Skin epidermis (tissue), 12 donors: ENCODE data around the gene TMEM131.
"Not testable (repeated sequence)": the region's sequence is repeated elsewhere in the genome, so short reads cannot be mapped to it uniquely, and the experiment has no call there.

Experiments used
- H3K27ac ChIP-seq, 21 experiments: fragments of 200-600 bp; sonication (generic) in 11 of 21; one replicate each; pipeline ENCODE4 v1.5.0; 2020; ENCODE audit warnings: mild to moderate bottlenecking in 3 of 21, inconsistent platforms in 2 of 21, moderate library complexity in 2 of 21
- H3K4me3 ChIP-seq, 7 experiments: fragments of 200-600 bp; sonication (generic) in 2 of 7; one replicate each; pipeline ENCODE4 v1.5.0; 2020; ENCODE audit warnings: inconsistent platforms in 2 of 7, mild to moderate bottlenecking in 2 of 7, moderate library complexity in 1 of 7

TMEM131 gene

DNA sequence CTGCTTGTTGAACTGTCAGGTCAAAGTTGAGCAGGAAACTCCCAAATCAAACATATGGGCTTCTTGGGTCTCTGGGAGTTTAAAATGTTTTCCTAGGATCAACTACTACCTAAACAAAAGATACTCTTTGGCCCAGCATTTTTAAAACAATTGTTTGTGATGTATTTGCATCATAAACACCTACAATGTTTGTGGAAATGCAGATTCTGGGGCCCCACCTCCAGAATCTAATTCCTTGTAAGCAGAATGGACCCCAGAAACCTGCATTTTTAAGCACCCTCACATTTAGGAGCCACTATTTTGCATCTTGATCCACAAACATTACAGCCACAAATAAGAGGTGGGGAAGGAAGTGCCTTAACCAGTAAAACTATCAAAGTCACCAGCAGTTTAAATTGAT is 104.1 kb downstream of the TMEM131 start:
- no peak overlapping the region for H3K4me3 ChIP-seq

DNA sequence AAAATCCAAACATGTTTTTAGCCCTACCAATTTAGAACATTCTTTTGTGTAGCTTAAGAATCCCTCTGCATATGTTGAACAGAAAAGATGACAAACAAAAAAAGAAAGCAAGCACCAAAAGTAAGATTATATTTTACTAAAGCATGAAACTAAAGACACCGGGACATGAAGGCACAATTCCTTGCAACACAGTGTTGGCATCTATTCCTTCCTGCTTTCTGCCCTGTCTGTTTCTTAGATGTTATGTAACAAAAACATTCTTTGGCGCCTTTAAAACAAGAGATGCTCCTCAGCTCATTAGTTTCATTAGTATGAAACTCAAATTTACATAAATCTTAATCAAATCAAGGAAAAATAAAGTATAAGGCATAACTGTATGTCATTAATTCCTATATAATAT is 106.6 kb downstream of the TMEM131 start:
- H3K27ac ChIP-seq: no peak overlapping the region

More for the DNA sequence above, 104.1 kb downstream of the TMEM131 start:
- no peak overlapping the region for H3K27ac ChIP-seq

DNA sequence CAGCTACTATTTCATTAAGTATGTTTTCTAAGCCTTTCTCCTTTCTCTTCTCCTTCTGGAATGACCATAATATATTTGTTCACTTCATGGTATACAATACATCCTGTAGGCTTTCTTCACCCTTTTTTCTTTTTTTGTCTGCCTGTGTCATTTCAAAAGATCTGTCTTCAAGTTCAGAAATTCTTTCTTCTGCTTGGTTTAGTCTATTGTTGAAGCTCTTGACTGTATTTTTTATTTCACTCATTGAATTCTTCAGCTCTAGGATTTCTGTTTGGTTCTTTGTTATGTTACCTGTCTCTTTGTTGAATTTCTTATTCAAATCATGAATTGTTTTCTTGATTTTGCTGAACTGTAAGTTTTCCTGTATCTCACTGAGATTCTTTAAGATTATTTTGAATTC is 109.9 kb downstream of the TMEM131 start:
- H3K4me3 ChIP-seq: no peak overlapping the region
- H3K27ac ChIP-seq: no peak overlapping the region

More for the DNA sequence above, 106.6 kb downstream of the TMEM131 start:
- no peak overlapping the region for H3K4me3 ChIP-seq

DNA sequence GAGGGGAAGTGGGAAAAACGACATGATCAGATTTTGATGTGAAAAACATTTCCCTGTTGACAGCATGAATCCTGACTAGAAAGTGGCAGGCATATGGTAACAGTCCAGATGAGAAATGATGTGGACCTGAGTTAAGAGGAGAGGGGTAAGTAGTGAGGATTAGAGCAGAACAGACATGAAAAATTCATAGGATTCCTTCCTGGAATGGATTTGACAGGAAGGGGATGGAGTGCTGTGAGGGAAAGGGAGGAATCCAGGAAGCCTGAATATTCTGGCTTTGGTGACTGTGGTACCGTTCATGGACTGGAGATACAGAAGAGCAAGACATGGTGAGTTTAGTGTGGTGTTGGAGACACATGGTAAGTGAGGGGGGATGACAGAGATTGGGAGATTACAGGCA is 115.4 kb downstream of the TMEM131 start:
- H3K4me3 ChIP-seq: no peak overlapping the region
- H3K27ac ChIP-seq: no peak overlapping the region

GRCh38 chr2:97878865-97879264 is 116.9 kb downstream of the TMEM131 start:
- Histone ChIP-seq H3K4me3 (no peak overlapping the region), H3K27ac (no peak overlapping the region)

DNA sequence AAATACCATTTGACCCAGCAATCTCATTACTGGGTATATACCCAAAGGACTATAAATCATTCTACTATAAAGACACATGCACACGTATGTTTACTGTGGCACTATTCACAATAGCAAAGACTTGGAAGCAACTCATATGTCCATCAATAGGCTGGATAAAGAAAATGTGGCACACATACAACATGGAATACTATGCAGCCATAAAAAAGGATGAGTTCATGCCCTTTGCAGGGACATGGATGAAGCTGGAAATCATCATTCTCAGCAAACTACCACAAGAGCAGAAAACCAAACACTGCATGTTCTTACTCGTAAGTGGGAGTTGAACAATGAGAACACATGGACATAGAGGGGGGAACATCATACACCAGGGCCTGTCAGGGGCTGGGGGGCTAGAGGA is 117.4 kb downstream of the TMEM131 start:
- not testable (repeated sequence) for H3K4me3 ChIP-seq, H3K27ac ChIP-seq

GRCh38 chr2:97871096-97871780 is 124.5 kb downstream of the TMEM131 start:
- peak overlapping the region in 6 of 21 experiments; percentile 9 to 61 (median 30) for H3K27ac ChIP-seq
- H3K4me3 ChIP-seq: no peak overlapping the region

DNA sequence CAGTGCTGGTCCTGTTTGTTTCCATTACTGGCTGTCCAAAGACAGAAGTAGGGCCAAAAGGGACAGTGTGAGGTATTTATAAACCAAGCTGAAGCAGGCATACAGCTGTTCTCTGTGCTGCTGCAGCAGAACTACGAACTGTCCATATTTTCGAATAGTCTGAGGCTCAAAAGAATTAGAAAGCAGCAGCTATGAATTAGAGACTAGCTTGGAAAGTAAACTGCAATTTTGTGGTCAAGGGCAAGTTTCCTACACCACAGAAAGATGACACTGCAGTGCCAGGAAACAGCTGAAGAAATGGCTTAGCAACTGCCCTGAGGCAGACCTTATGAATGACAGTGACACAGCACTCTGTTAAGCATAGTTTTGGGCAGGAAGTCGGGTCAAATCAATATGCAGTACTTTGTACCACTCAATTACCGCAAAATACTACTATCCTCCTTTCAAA is 125.3 kb downstream of the TMEM131 start:
- Histone ChIP-seq H3K27ac (peak overlapping the region in 6 of 21 experiments; percentile 9 to 61 (median 30)), H3K4me3 (no peak overlapping the region)

GRCh38 chr2:97869722-97870346 is 125.9 kb downstream of the TMEM131 start:
- Histone ChIP-seq H3K4me3 (no peak overlapping the region), H3K27ac (peak overlapping the region in 7 of 21 experiments; percentile 9 to 61 (median 31))

DNA sequence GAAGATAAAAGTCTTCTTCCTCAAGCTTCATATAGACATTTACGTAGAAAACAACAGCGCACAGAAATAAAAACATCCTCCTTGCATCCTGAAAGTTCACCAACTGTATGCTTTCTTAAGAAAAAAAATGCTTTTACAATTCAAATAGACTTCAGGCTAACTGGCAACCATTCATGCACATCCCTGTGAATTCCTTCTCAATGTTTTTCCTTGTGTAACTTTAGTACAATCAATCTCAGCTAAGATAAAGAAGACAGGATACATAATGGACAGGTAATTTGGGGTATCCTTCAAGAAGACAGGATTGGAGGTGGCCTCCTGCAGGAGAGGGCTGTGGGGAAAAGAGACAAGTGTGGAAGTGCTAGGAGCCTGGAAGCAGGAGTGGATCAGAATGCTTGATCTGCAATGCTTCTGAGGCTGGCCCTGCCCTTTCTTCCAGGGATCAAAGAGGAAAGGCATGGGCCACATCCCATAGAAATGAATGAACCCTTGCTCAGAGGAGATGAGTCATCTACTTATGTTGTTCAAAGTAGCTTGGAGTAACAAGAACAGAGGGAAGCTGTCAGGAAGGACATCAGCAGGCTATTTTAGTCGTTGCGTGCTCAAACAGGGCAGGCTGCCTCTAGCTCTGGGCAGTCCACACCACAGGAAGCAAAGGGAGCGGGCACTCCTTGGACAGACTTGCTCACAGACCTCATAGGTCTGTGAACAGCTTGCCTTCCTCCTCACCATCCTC is 126.6 kb downstream of the TMEM131 start:
- Histone ChIP-seq H3K27ac (peak overlapping the region in 3 of 21 experiments; percentile 15 to 61 (median 41)), H3K4me3 (no peak overlapping the region)

GRCh38 chr2:97863829-97864228 is 131.9 kb downstream of the TMEM131 start:
- no peak overlapping the region for H3K27ac ChIP-seq
- H3K4me3 ChIP-seq: no peak overlapping the region

DNA sequence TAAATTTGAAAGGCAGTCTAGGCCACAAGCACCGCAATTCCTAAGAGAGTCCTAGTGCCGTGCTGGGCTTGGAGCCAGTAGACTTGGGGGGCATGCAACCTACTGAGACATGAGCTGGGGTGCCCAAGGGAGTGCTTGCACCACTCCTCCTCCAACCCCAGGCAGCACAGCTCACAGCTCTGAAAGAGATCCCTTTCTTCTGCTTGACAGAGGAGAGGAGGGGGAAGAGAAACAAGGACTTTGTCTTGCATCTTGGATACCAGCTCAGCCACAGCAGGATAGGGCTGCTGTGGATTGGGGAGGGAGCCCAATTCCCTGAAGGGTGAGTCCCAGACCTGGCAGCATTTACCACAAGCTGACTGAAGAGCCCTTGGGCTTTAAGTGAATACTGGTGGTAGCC is 134.6 kb downstream of the TMEM131 start:
- Histone ChIP-seq H3K4me3 (no peak overlapping the region), H3K27ac (no peak overlapping the region)

DNA sequence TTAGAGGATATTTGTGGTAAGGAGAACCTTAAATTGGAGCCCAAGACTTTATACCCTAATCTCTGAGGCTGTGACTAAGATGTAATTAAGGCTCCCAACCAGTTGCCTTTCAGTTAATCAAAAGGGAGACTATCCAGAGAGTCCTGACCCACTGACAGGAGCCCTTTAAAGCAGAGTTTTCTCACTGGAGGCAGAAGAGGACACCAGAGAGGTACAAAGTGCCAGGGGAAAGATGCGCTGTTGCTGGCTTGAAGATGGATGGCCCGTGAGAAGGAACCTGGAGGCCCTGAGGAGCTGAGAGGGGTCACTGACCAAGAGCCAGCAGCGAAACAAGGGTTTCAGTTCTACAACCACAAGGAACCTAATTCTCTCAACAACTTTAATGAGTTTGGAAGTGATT is 137.3 kb downstream of the TMEM131 start:
- no peak overlapping the region for H3K27ac ChIP-seq
- H3K4me3 ChIP-seq: no peak overlapping the region

GRCh38 chr2:97857553-97857952 is 138.2 kb downstream of the TMEM131 start:
- Histone ChIP-seq H3K27ac (no peak overlapping the region), H3K4me3 (no peak overlapping the region)

DNA sequence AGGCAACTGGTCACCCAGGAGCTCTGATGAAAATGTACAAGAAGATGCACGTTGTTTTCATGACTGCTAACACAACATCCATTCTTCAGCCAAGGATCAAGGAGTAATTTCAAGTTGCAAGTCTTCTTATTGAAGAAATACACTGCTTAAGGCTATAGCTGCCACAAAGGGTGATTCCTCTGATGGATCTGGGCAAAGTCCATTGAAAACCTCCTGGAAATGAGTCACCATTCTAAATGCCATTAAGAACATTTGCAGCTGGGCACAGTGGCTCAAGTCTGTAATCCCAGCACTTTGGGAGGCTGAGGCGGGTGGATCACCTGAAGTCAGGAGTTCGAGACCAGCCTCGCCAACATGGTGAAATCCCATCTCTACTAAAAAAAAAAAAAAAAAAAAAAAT is 142.7 kb downstream of the TMEM131 start:
- H3K4me3 ChIP-seq, H3K27ac ChIP-seq: not testable (repeated sequence)

DNA sequence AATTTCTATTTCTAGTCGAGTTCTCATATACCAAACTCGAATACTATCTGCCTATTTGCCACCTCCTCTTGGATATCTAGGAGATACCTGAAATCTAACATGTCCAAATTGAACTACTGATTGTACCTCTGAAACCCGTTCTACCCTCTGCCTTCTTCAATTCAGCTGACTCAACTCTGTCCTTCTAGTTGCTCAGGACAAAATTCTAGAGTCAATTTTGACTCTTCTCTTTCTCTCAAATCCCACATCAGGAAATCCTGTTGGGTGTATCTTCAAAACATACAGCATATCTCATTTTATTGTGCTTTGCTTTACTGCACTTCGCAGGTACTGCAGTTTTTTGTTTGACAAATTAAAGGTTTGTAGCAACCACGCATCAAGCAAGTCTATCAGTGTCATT is 144.6 kb downstream of the TMEM131 start:
- H3K27ac ChIP-seq: no peak overlapping the region
- no peak overlapping the region for H3K4me3 ChIP-seq

GRCh38 chr2:97849881-97850528 is 145.7 kb downstream of the TMEM131 start:
- H3K27ac ChIP-seq: no peak overlapping the region
- H3K4me3 ChIP-seq: no peak overlapping the region

DNA sequence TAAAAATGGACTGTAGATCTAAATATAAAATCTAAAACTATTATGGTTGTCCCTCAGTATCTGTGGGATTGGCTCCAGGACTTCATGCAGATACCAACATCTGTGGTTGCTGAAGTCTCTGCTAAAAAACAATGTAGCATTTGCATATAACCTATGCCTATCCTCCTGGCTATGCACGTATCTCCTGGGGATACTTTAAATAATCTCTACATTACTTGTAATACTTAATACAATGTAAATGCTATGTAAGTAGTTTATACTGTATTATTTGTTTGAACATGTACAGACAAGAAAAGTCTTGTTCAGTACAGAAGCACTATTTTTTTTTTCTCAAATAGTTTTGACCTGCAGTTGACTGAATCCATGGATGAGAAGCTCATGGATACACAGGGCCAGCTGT is 147.4 kb downstream of the TMEM131 start:
- Histone ChIP-seq H3K4me3 (no peak overlapping the region), H3K27ac (no peak overlapping the region)

DNA sequence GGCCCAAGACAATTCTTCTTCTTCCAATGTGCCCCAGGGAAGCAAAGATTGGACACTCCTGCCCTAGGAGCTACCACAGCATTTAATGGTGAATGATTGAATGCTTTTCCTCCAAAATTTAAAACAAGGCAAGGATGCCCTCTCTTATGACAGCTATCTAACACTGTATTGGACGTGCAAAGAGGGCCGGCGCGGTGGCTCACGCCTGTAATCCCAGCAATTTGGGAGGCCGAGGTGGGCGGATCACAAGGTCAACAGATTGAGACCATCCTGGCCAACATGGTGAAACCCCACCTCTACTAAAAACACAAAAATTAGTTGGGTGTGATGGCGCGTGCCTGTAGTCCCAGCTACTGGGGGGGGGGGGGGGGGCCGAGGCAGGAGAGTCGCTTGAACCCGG is 149.0 kb downstream of the TMEM131 start:
- not testable (repeated sequence) for H3K4me3 ChIP-seq, H3K27ac ChIP-seq

GRCh38 chr2:97845818-97846217 is 149.9 kb downstream of the TMEM131 start:
- Histone ChIP-seq H3K27ac (no peak overlapping the region), H3K4me3 (no peak overlapping the region)
